HepG2 (cell line): Measurements from ENCODE around the gene HYCC1. TPM values are rescaled to one million over a fixed set of nuclear protein-coding genes. Genes with fewer than 3 reads are reported as not detected.

ENCODE experiments used
- ATAC-seq: fragments of 200-7000 bp; cut with Tn5 transposase; 3 replicates; pipeline ENCODE4 v1.9.1; 2020; ENCODE audit warnings: mild to moderate bottlenecking, moderate library complexity
- BruUV-seq: library from RNA; stranded (reverse); fragments of 400-500 nt; replicated peaks from 2 replicates; lab custom pipeline; 2021; lab: Mats Ljungman, UMichigan
- CTCF ChIA-PET: fragments of 300-600 bp; formaldehyde crosslinking; extraction: SDS; loops from one replicate; lab custom pipeline; 2021; ENCODE audit warnings: low total read pairs, inconsistent platforms, low intra/inter-chr PET ratio; lab: Yijun Ruan, JAX
- POLR2A ChIA-PET: fragments of 350-600 bp; sonication (Branson Sonifier 250); formaldehyde crosslinking; loops from one replicate; lab custom pipeline; 2020; ENCODE audit warnings: antibody characterized with exemption, inconsistent platforms; lab: Yijun Ruan, JAX
- DNase-seq: peaks from one replicate; pipeline ENCODE4 v3.0.0-alpha.2; 2015; ENCODE audit warnings: low spot score
- FAIRE-seq: peaks from 3 replicates; lab custom pipeline; 2011; peaks lifted over from hg19 to GRCh38; lab: Jason Lieb, UNC
- H2AFZ ChIP-seq: one replicate; pipeline ENCODE4 v1.6.1; 2011; ENCODE audit warnings: low read length, inconsistent platforms
- H3K27ac ChIP-seq: fragments of 300-600 bp; 3 replicates; pipeline ENCODE4 v1.8.0; 2011; ENCODE audit warnings: mixed run types, mild to moderate bottlenecking, mixed read lengths, low read length, inconsistent platforms; ENCODE audit not compliant: insufficient read depth; ENCODE audit errors: extremely low read length
- H3K27me3 ChIP-seq, 2 experiments: fragments of 200-600 bp in 1 of 2; 2 replicates in 1 of 2; 3 replicates in 1 of 2; pipeline versions ENCODE4 v1.6.0 to v1.8.0; 2011; ENCODE audit warnings: low read length in 2 of 2, mild to moderate bottlenecking in 2 of 2, moderate library complexity in 2 of 2, inconsistent platforms in 1 of 2; ENCODE audit not compliant: insufficient read depth in 2 of 2, control insufficient read depth in 1 of 2
- H3K36me3 ChIP-seq, 2 experiments: fragments of 200-600 bp in 1 of 2; replicated peaks in 1 of 2; 2 replicates in 1 of 2; 3 replicates in 1 of 2; pipeline versions ENCODE4 v1.5.1 to v1.8.0; 2011; ENCODE audit warnings: low read length in 2 of 2, inconsistent platforms in 1 of 2; ENCODE audit not compliant: insufficient read depth in 2 of 2, control insufficient read depth in 1 of 2
- H3K4me1 ChIP-seq: 2 replicates; pipeline ENCODE4 v1.5.1; 2012; ENCODE audit warnings: low read length, inconsistent platforms; ENCODE audit not compliant: insufficient read depth
- H3K4me2 ChIP-seq: 2 replicates; pipeline ENCODE4 v1.6.0; 2011; ENCODE audit warnings: low read depth, low read length, inconsistent platforms
- H3K4me3 ChIP-seq, 3 experiments: fragments of 200-600 bp in 1 of 3; sonication (generic), shearing (Covaris generic) in 1 of 3; replicated peaks in 1 of 3; 2 replicates each; pipeline ENCODE4 v1.5.1; 2011 to 2016; ENCODE audit warnings: low read length in 3 of 3, inconsistent platforms in 2 of 3, low read depth in 2 of 3, mild to moderate bottlenecking in 2 of 3, control low read depth in 1 of 3, mixed read lengths in 1 of 3; ENCODE audit not compliant: insufficient read depth in 1 of 3
- H3K79me2 ChIP-seq: one replicate; pipeline ENCODE4 v1.6.1; 2011; ENCODE audit warnings: low read length, inconsistent platforms; ENCODE audit not compliant: insufficient read depth
- H3K9ac ChIP-seq: 2 replicates; pipeline ENCODE4 v1.6.0; 2011; ENCODE audit warnings: mild to moderate bottlenecking, low read depth, low read length, inconsistent platforms; ENCODE audit not compliant: insufficient read depth
- H3K9me3 ChIP-seq: 2 replicates; pipeline ENCODE4 v1.5.1; 2012; ENCODE audit warnings: mild to moderate bottlenecking, low read length
- H4K20me1 ChIP-seq: 2 replicates; pipeline ENCODE4 v1.6.0; 2011; ENCODE audit warnings: inconsistent platforms, mild to moderate bottlenecking, low read length, moderate library complexity; ENCODE audit not compliant: insufficient read depth
- CBX2 ChIP-seq, 2 experiments: fragments of 200-600 bp in 1 of 2; sonication (generic); formaldehyde crosslinking in 1 of 2; IDR thresholded peaks; 2 replicates each; pipeline versions ENCODE4 v1.7.0 to v1.8.1; 2018 to 2022; ENCODE audit warnings: low read depth in 2 of 2, low read length in 1 of 2, mild to moderate bottlenecking in 1 of 2, missing genetic modification reagents in 1 of 2
- SMARCC2 ChIP-seq: fragments of 450-650 bp; IDR thresholded peaks from 2 replicates; pipeline ENCODE4 v1.6.1; 2017; ENCODE audit warnings: antibody characterized with exemption, mild to moderate bottlenecking
- TEAD3 ChIP-seq: optimal IDR thresholded peaks from 2 replicates; pipeline ENCODE3; 2016; ENCODE audit warnings: borderline replicate concordance
- ZNF224 ChIP-seq: sonication (generic); formaldehyde crosslinking; IDR thresholded peaks from 2 replicates; pipeline ENCODE4 v1.5.0; 2020; ENCODE audit warnings: mild to moderate bottlenecking, missing genetic modification reagents
- ZNF281 ChIP-seq: sonication (generic); formaldehyde crosslinking; IDR thresholded peaks from 2 replicates; pipeline ENCODE4 v1.4.0; 2020; ENCODE audit warnings: missing genetic modification reagents, borderline replicate concordance
- ZNF878 ChIP-seq: sonication (generic); formaldehyde crosslinking; IDR thresholded peaks from 2 replicates; pipeline ENCODE4 v1.8.1; 2023; ENCODE audit warnings: mild to moderate bottlenecking, missing genetic modification reagents, moderate library complexity
- WGBS: methylation state at CpG from one replicate; pipeline ENCODE4 v1.1.6; 2017; ENCODE audit warnings: low lambda C conversion rate; 5-methylcytosine and 5-hydroxymethylcytosine counted together
- in situ Hi-C: cut with HindIII; loops from 2 replicates; pipeline ENCODE4 v1.10.0; 2017; ENCODE audit warnings: low pct_unique_long_range_greater_than_20kb; ENCODE audit not compliant: extremely low pct_ligation_motif_present
- intact Hi-C: fragments of 100-400 bp; cut with micrococcal nuclease; formaldehyde crosslinking; loops from one replicate; pipeline ENCODE4 v1.10.0; 2022; ENCODE audit not compliant: unreplicated experiment
- polyA plus RNA-seq, 8 experiments: library from polyadenylated mRNA; depleted of rRNA in 3 of 8; stranded (reverse) in 7 of 8; unstranded in 1 of 8; fragments of >200 nt; fragmentation: Illumina TruSeq in 4 of 8; extraction: Trizol in 4 of 8; gene quantifications; 2 replicates each; pipeline versions ENCODE4 v1.2.1 to v1.2.3, GENCODE V29; 2011 to 2016; ENCODE audit warnings: low read depth in 4 of 8, missing spikeins in 1 of 8, mixed read lengths in 1 of 8; ENCODE audit not compliant: insufficient read depth in 1 of 8
- total RNA-seq, 5 experiments: library from RNA; depleted of rRNA; stranded (reverse); fragments of >200 nt; fragmentation: Illumina TruSeq; extraction: Trizol; gene quantifications; 2 replicates each; pipeline ENCODE4 v1.2.3, GENCODE V29; 2016; ENCODE audit warnings: low read depth in 1 of 5

The HYCC1 gene
- total and polyA plus RNA-seq, 2 of the 13 experiments (the other 11 are each of a cell fraction or from before 2014, with no cell fraction given) = 9.5 to 41.8 TPM

- DNase-seq = no peak
- TF ChIP-seq SMARCC2 = no peak
- no peak for TF ChIP-seq ZNF224 (CRISPR knock-in tag)
- TF ChIP-seq ZNF878 (CRISPR knock-in tag) = no peak
- no peak for TF ChIP-seq ZNF281
- no peak for TF ChIP-seq CBX2 (IDR thresholded peaks at IDR 0.05; ENCODE audit: low read depth, low read length)
- no peak for TF ChIP-seq CBX2 (CRISPR knock-in tag; IDR thresholded peaks at IDR 0.05; ENCODE audit: low read depth)
- no peak for TF ChIP-seq TEAD3 (CRISPR knock-in tag)
- Histone ChIP-seq H3K4me3 (no peak overlapping the region), H2AFZ (no peak overlapping the region), H3K36me3 (no peaks in the 10 kb centered on the region), H3K4me2 (no peak overlapping the region), H3K9ac (no peak overlapping the region), H3K9me3 (no peaks in the 10 kb centered on the region), H4K20me1 (no peaks in the 10 kb centered on the region), H3K4me1 (no peaks in the 10 kb centered on the region), H3K79me2 (no peaks in the 10 kb centered on the region), H3K27ac (no peak overlapping the region), H3K27me3 (no peaks in the 10 kb centered on the region)
- ChIA-PET CTCF (no interaction called here), POLR2A (no interaction called here)
- no peak for ATAC-seq
- in situ Hi-C loops = loop anchor here (5.0 to 10.0 kb wide), 3 partner anchors 204 to 501 kb away; partner anchors contain the start of gene IL6
- no peak for FAIRE-seq
- no TSS peak for BruUV-seq
- 13% methylated on average over 6 of the region's 6 CpGs for WGBS
- intact Hi-C loops = loop anchor here (5.0 kb wide), 1 partner anchor 206 kb away; no protein-coding TSS in a partner anchor
Measured at GRCh38 chr7:23058408-23059096, 44.6 kb upstream of the HYCC1 start.
